Astrocyte (in vitro differentiated cells and primary cell): Measurements from ENCODE around the gene GET4. TPM values are rescaled to one million over a fixed set of nuclear protein-coding genes. Genes with fewer than 3 reads are reported as not detected.

Source experiments
- DNase-seq: peaks from one replicate; pipeline ENCODE4 v3.0.0-alpha.2; 2010; ENCODE audit warnings: low read depth
- FAIRE-seq: peaks from 2 replicates; lab custom pipeline; 2011; peaks lifted over from hg19 to GRCh38; lab: Jason Lieb, UNC
- H2AFZ ChIP-seq: 2 replicates; pipeline ENCODE4 v1.6.0; 2012; ENCODE audit warnings: low read depth, low read length, inconsistent platforms
- H3K27ac ChIP-seq: 2 replicates; pipeline ENCODE4 v1.5.1; 2011; ENCODE audit warnings: low read depth, low read length, inconsistent platforms
- H3K27me3 ChIP-seq: 2 replicates; pipeline ENCODE4 v1.6.0; 2011; ENCODE audit warnings: low read length, inconsistent platforms; ENCODE audit not compliant: insufficient read depth
- H3K36me3 ChIP-seq: 2 replicates; pipeline ENCODE4 v1.5.1; 2011; ENCODE audit warnings: low read length, inconsistent platforms; ENCODE audit not compliant: insufficient read depth
- H3K4me1 ChIP-seq: 2 replicates; pipeline ENCODE4 v1.5.1; 2011; ENCODE audit warnings: low read length, inconsistent platforms; ENCODE audit not compliant: insufficient read depth
- H3K4me2 ChIP-seq: 2 replicates; pipeline ENCODE4 v1.6.0; 2012; ENCODE audit warnings: low read length, inconsistent platforms
- H3K4me3 ChIP-seq: 2 replicates; pipeline ENCODE4 v1.5.1; 2011; ENCODE audit warnings: low read depth, mild to moderate bottlenecking, low read length, inconsistent platforms; ENCODE audit not compliant: insufficient read depth
- H3K79me2 ChIP-seq: 2 replicates; pipeline ENCODE4 v1.6.0; 2012; ENCODE audit warnings: mild to moderate bottlenecking, low read length, inconsistent platforms; ENCODE audit not compliant: insufficient read depth
- H3K9ac ChIP-seq: 2 replicates; pipeline ENCODE4 v1.6.0; 2012; ENCODE audit warnings: mild to moderate bottlenecking, low read length, inconsistent platforms
- H3K9me3 ChIP-seq: 2 replicates; pipeline ENCODE4 v1.5.1; 2012; ENCODE audit warnings: low read depth, mild to moderate bottlenecking, low read length, inconsistent platforms; ENCODE audit not compliant: insufficient read depth
- H4K20me1 ChIP-seq: 2 replicates; pipeline ENCODE4 v1.6.0; 2012; ENCODE audit warnings: low read length, inconsistent platforms; ENCODE audit not compliant: insufficient read depth
- H3K27ac Mint-ChIP-seq: one replicate; pipeline ENCODE4 v1.8.0; 2021; ENCODE audit warnings: mild to moderate bottlenecking, mixed read lengths; ENCODE audit not compliant: unreplicated experiment
- H3K27me3 Mint-ChIP-seq: one replicate; pipeline ENCODE4 v1.8.0; 2021; ENCODE audit warnings: low read depth, mixed read lengths; ENCODE audit not compliant: unreplicated experiment
- H3K36me3 Mint-ChIP-seq: one replicate; pipeline ENCODE4 v1.8.0; 2021; ENCODE audit warnings: low read depth, mixed read lengths; ENCODE audit not compliant: unreplicated experiment
- H3K4me1 Mint-ChIP-seq: one replicate; pipeline ENCODE4 v1.8.0; 2021; ENCODE audit warnings: low read depth, mixed read lengths; ENCODE audit not compliant: unreplicated experiment
- H3K4me3 Mint-ChIP-seq: one replicate; pipeline ENCODE4 v1.8.0; 2021; ENCODE audit warnings: mild to moderate bottlenecking, moderate library complexity, mixed read lengths; ENCODE audit not compliant: unreplicated experiment
- H3K9me3 Mint-ChIP-seq: one replicate; pipeline ENCODE4 v1.8.0; 2021; ENCODE audit warnings: mild to moderate bottlenecking, mixed read lengths; ENCODE audit not compliant: unreplicated experiment
- EZH2 ChIP-seq: IDR thresholded peaks from 2 replicates; pipeline ENCODE4 v1.6.1; 2012; ENCODE audit warnings: mild to moderate bottlenecking, low read length, inconsistent platforms; ENCODE audit not compliant: insufficient read depth
- total RNA-seq: library from RNA; stranded (reverse); gene quantifications from 2 replicates; pipeline ENCODE4 v1.2.1, GENCODE V29; 2021
- TF ChIP-seq, protein P1 (sequence below): IDR thresholded peaks from 2 replicates; pipeline ENCODE4 v1.5.1; 2011; ENCODE audit warnings: low read depth, mild to moderate bottlenecking, inconsistent platforms, low read length, moderate library complexity; ENCODE audit not compliant: insufficient read depth

Gene GET4
- total RNA-seq, 1 donor from 2014 or later, result 43.0 TPM

DNA sequence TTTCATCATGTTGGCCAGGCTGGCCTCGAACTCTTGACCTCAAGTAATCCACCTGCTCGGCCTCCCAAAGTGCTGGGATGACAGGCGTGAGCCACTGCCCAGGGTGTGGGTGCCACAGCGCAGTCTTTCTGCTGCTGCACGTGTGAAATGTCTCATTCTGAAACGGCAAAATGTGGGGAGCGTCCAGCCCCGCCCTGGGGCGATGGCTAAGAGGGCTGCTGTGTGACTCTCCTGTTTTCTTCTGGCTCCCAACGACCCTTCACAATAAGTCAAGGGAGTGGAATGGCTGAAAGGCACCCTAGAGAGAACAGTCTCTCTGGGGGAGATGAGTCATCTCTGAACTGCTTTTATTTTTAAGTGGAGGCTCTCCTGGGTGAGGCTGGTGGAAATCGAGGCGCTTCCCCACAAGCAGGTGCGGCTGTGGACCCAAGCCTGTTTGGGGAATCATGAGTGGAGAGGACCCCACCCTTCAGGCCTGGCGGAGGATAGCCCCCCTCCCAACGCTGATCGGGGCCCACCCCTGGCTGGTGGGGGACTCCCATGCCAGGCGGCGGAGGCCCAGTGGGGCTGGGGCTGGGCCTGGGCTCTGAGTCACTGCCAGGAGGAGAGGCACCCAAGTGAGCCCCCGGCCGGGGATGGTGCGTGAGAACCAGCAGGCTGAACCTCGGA is 60.2 kb downstream of the GET4 start:
- Mint-ChIP-seq H3K27me3 (peaks cover 13% of the 10 kb centered on the region), H3K4me1 (peaks cover 6% of the 10 kb centered on the region), H3K4me3 (no peak overlapping the region), H3K27ac (no peak overlapping the region), H3K9me3 (peaks cover 7% of the 10 kb centered on the region), H3K36me3 (peaks cover 6% of the 10 kb centered on the region)
- H3K4me1 ChIP-seq, result no peaks in the 10 kb centered on the region
- H3K9ac ChIP-seq, result no peak overlapping the region
- H3K9me3 ChIP-seq, result peaks cover 4% of the 10 kb centered on the region
- TF ChIP-seq, protein P1, sequence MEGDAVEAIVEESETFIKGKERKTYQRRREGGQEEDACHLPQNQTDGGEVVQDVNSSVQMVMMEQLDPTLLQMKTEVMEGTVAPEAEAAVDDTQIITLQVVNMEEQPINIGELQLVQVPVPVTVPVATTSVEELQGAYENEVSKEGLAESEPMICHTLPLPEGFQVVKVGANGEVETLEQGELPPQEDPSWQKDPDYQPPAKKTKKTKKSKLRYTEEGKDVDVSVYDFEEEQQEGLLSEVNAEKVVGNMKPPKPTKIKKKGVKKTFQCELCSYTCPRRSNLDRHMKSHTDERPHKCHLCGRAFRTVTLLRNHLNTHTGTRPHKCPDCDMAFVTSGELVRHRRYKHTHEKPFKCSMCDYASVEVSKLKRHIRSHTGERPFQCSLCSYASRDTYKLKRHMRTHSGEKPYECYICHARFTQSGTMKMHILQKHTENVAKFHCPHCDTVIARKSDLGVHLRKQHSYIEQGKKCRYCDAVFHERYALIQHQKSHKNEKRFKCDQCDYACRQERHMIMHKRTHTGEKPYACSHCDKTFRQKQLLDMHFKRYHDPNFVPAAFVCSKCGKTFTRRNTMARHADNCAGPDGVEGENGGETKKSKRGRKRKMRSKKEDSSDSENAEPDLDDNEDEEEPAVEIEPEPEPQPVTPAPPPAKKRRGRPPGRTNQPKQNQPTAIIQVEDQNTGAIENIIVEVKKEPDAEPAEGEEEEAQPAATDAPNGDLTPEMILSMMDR, result no peak
- no peak for TF ChIP-seq EZH2
- no peaks in the 10 kb centered on the region for H3K36me3 ChIP-seq
- H2AFZ ChIP-seq, result no peak overlapping the region
- no peak overlapping the region for H3K4me3 ChIP-seq
- H3K27ac ChIP-seq, result no peak overlapping the region
- peak; percentile 32 for DNase-seq
- peaks cover 2% of the 10 kb centered on the region for H3K27me3 ChIP-seq
- H3K79me2 ChIP-seq, result no peaks in the 10 kb centered on the region
- H4K20me1 ChIP-seq, result no peaks in the 10 kb centered on the region
- H3K4me2 ChIP-seq, result peak overlapping the region; percentile 50
- no peak for FAIRE-seq

DNA sequence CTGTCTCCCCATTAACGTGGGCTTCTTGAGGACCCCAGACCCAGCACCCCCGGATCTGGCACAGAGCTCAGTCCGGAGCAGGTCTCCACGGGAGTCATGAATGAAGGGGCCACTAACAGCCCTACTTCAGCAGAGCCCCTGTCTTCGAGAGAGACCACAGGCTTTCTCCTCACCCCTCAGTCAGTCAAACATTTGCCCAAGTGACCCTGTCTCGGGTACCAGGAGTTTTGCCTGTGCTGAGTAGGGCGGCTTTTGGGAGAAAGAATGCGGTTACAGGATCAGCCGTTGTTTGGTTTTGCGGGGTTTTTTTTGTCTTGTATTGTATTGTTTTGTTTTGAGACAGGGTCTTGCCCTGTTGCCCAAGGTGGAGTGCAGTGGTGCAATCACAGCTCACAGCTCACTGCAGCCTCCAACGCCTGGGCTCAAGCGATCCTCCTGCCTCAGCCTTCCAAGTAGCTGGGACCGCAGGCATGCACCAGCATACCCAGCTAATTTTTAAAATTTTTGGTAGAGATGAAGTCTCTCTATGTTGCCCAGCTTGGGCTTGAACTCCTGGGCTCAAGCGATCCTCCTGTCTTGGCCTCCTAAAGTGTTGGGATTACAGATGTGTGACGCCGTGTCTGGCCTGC is 61.6 kb downstream of the GET4 start:
- H4K20me1 ChIP-seq, result no peaks in the 10 kb centered on the region
- no peaks in the 10 kb centered on the region for H3K79me2 ChIP-seq
- H3K4me3 Mint-ChIP-seq, result no peak overlapping the region
- peaks cover 6% of the 10 kb centered on the region for H3K4me1 Mint-ChIP-seq
- H3K4me3 ChIP-seq, result no peak overlapping the region
- H3K27ac ChIP-seq, result no peak overlapping the region
- no peak overlapping the region for H2AFZ ChIP-seq
- H3K9me3 ChIP-seq, result peaks cover 4% of the 10 kb centered on the region
- peaks cover 20% of the 10 kb centered on the region for H3K27me3 Mint-ChIP-seq
- H3K4me2 ChIP-seq, result no peak overlapping the region
- DNase-seq (no peak), FAIRE-seq (no peak)
- peaks cover 6% of the 10 kb centered on the region for H3K36me3 Mint-ChIP-seq
- no peak for TF ChIP-seq EZH2
- TF ChIP-seq, protein P1, result no peak
- H3K4me1 ChIP-seq, result no peaks in the 10 kb centered on the region
- no peak overlapping the region for H3K27ac Mint-ChIP-seq
- peaks cover 11% of the 10 kb centered on the region for H3K9me3 Mint-ChIP-seq
- H3K9ac ChIP-seq, result no peak overlapping the region
- H3K36me3 ChIP-seq, result no peaks in the 10 kb centered on the region
- peaks cover 8% of the 10 kb centered on the region for H3K27me3 ChIP-seq
